DOHH2 (cell line): ENCODE data around the gene VPS8.
A peak's percentile ranks its signal among the peaks of the same experiment; 100 is the strongest.

Experiments used
- H3F3A ChIP-seq: fragments of 200-600 bp; sonication (generic), shearing (Covaris generic); 2 replicates; pipeline ENCODE4 v1.6.0; 2016; ENCODE audit warnings: antibody characterized with exemption, mild to moderate bottlenecking; ENCODE audit not compliant: control insufficient read depth, insufficient read depth
- H3K27ac ChIP-seq: fragments of 200-600 bp; sonication (generic); 2 replicates; pipeline ENCODE4 v1.5.1; 2014; ENCODE audit warnings: low read depth, mild to moderate bottlenecking, low read length, moderate library complexity
- H3K27me3 ChIP-seq: fragments of 200-600 bp; sonication (generic); 2 replicates; pipeline ENCODE4 v1.6.1; 2014; ENCODE audit warnings: mild to moderate bottlenecking, low read length, mixed read lengths; ENCODE audit not compliant: control insufficient read depth
- H3K36me3 ChIP-seq: fragments of 200-600 bp; sonication (generic); 2 replicates; pipeline ENCODE4 v1.6.1; 2014; ENCODE audit warnings: mild to moderate bottlenecking, low read length, moderate library complexity, mixed read lengths; ENCODE audit not compliant: control insufficient read depth
- H3K4me1 ChIP-seq: fragments of 200-600 bp; sonication (generic); 2 replicates; pipeline ENCODE4 v1.6.1; 2014; ENCODE audit warnings: mild to moderate bottlenecking, low read length, mixed read lengths; ENCODE audit not compliant: control insufficient read depth
- H3K4me2 ChIP-seq: fragments of 200-600 bp; sonication (generic); 2 replicates; pipeline ENCODE4 v1.6.0; 2014; ENCODE audit warnings: mild to moderate bottlenecking, low read length, moderate library complexity
- H3K4me3 ChIP-seq: fragments of 200-600 bp; sonication (generic); 2 replicates; pipeline ENCODE4 v1.5.1; 2014; ENCODE audit warnings: mild to moderate bottlenecking, low read length, mixed read lengths
- H3K79me2 ChIP-seq: fragments of 200-600 bp; sonication (generic); 2 replicates; pipeline ENCODE4 v1.6.1; 2014; ENCODE audit warnings: mild to moderate bottlenecking, low read length, mixed read lengths; ENCODE audit not compliant: control insufficient read depth
- H3K9me2 ChIP-seq: fragments of 200-600 bp; sonication (generic); replicated peaks from 2 replicates; pipeline ENCODE4 v1.6.1; 2014; ENCODE audit warnings: mild to moderate bottlenecking, low read length, mixed read lengths; ENCODE audit not compliant: control insufficient read depth
- H3K9me3 ChIP-seq: fragments of 200-600 bp; sonication (generic); 2 replicates; pipeline ENCODE4 v1.6.1; 2014; ENCODE audit warnings: antibody characterized with exemption, low read length, mixed read lengths; ENCODE audit not compliant: control insufficient read depth, insufficient read depth
- H4K20me1 ChIP-seq: fragments of 200-600 bp; sonication (generic); 2 replicates; pipeline ENCODE4 v1.6.0; 2014; ENCODE audit warnings: low read depth, mild to moderate bottlenecking, antibody characterized with exemption, low read length, moderate library complexity; ENCODE audit not compliant: control insufficient read depth, insufficient read depth
- EZH2phosphoT487 ChIP-seq: fragments of 200-600 bp; sonication (generic); IDR thresholded peaks from 2 replicates; pipeline ENCODE4 v1.6.1; 2017; ENCODE audit warnings: borderline replicate concordance, mild to moderate bottlenecking, antibody characterized with exemption, low read length, moderate library complexity, mixed read lengths
- TF ChIP-seq, protein P1 (sequence below): fragments of 200-600 bp; sonication (generic); IDR thresholded peaks from one replicate; pipeline ENCODE4 v1.5.1; 2014; ENCODE audit warnings: antibody characterized with exemption, mild to moderate bottlenecking, low read depth, low read length; ENCODE audit not compliant: poor library complexity, severe bottlenecking

The VPS8 gene

DNA sequence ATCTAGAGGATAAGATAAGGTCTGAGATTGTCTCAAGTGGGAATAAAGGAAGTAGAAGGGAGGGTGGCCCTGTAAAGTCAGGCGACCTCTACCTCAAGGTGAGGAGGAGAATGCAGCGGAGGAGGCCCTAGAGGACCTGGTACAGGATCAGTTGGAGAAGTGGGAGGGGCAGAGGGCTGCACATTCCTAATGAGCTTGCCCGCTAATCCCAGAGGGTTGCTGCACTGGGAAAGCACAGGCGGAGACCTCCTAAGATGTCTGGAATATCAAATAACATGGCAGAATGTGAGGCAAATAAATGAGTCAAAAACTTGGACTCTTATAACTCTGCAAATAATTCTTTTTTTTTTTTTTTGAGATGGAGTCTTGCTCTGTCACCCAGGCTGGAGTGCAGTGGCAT, 30.2 kb upstream of the VPS8 start:
- Histone ChIP-seq H3K79me2 (no peaks in the 10 kb centered on the region), H3F3A (peaks cover 5% of the 10 kb centered on the region), H3K4me1 (peaks cover 60% of the 10 kb centered on the region), H3K4me3 (no peak overlapping the region), H3K36me3 (no peaks in the 10 kb centered on the region), H3K27me3 (no peaks in the 10 kb centered on the region), H4K20me1 (no peaks in the 10 kb centered on the region), H3K27ac (no peak overlapping the region), H3K4me2 (no peak overlapping the region), H3K9me2 (no peaks in the 10 kb centered on the region), H3K9me3 (no peaks in the 10 kb centered on the region)
- TF ChIP-seq EZH2phosphoT487: no peak
- TF ChIP-seq, protein P1, sequence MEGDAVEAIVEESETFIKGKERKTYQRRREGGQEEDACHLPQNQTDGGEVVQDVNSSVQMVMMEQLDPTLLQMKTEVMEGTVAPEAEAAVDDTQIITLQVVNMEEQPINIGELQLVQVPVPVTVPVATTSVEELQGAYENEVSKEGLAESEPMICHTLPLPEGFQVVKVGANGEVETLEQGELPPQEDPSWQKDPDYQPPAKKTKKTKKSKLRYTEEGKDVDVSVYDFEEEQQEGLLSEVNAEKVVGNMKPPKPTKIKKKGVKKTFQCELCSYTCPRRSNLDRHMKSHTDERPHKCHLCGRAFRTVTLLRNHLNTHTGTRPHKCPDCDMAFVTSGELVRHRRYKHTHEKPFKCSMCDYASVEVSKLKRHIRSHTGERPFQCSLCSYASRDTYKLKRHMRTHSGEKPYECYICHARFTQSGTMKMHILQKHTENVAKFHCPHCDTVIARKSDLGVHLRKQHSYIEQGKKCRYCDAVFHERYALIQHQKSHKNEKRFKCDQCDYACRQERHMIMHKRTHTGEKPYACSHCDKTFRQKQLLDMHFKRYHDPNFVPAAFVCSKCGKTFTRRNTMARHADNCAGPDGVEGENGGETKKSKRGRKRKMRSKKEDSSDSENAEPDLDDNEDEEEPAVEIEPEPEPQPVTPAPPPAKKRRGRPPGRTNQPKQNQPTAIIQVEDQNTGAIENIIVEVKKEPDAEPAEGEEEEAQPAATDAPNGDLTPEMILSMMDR: no peak

DNA sequence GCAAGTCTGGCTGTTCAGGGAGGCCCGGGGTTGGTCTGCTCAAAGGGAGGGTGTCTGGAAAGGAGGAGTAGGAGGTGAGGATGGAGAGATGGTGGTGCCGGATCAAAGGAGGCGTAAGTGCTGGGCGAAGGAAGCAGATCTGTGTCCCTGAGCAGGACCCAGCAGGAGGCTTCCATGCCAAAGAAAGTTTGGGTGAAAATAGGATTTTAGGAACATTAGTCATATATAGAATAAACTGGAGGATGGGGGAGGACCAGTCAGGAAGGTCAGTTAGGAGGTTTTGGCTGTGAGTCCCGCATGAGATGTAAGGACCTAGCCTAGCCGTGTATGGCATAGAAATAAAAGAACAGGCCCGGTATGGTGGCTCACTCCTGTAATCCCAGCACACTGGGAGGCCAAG, 28.6 kb upstream of the VPS8 start:
- TF ChIP-seq, protein P1: no peak
- TF ChIP-seq EZH2phosphoT487: no peak
- Histone ChIP-seq H3K79me2 (no peaks in the 10 kb centered on the region), H3K4me2 (no peak overlapping the region), H3K9me3 (no peaks in the 10 kb centered on the region), H3K27me3 (no peaks in the 10 kb centered on the region), H4K20me1 (no peaks in the 10 kb centered on the region), H3F3A (peaks cover 5% of the 10 kb centered on the region), H3K9me2 (no peaks in the 10 kb centered on the region), H3K4me1 (peaks cover 65% of the 10 kb centered on the region), H3K36me3 (no peaks in the 10 kb centered on the region), H3K4me3 (no peak overlapping the region), H3K27ac (no peak overlapping the region)

DNA sequence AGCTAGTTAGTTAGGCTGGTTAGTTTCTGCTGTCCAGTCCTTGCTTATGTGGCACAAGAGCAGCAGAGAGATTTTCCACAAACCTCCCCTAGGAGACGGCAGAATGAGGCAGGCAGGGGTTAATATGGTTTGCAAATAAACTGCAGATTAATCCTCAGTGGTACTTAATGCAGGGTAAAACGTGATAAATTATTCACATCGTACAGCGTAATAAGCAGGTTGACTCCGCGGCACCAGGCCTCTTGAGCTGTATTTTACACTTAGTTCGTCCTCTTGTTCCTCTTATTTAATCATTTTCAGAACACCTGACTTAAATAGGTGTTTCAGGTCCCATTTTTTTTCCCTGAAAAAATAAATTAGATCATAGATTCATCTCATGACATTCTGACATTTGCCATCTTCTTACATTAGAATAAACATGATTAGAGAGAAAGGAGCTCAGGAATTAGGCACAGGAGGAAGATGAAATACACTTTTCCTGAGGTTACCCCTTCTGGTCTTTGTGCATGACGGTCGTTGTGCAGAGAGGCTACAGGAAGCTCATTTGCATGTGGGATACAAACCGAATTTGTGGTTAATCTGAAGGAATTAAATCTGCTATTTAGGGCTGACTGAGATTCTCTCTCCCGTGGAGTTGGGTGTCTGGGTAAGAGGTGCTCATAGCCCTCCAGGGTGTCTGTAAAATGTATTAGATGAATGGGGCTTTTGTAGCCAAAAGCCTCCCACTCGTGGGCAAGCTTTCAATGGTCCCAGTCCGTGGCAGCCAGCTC, 27.1 kb upstream of the VPS8 start:
- Histone ChIP-seq H3K9me3 (no peaks in the 10 kb centered on the region), H3K9me2 (no peaks in the 10 kb centered on the region), H3F3A (peaks cover 5% of the 10 kb centered on the region), H3K79me2 (no peaks in the 10 kb centered on the region), H3K27me3 (no peaks in the 10 kb centered on the region), H3K36me3 (no peaks in the 10 kb centered on the region), H3K27ac (peak overlapping the region; percentile 41), H4K20me1 (no peaks in the 10 kb centered on the region), H3K4me3 (peak overlapping the region; percentile 56), H3K4me1 (peaks cover 69% of the 10 kb centered on the region), H3K4me2 (peak overlapping the region; percentile 69)
- TF ChIP-seq, protein P1: no peak
- TF ChIP-seq EZH2phosphoT487: no peak
